IMR-90 (cell line): ENCODE measurements around the gene ARID3C. TPM values are rescaled to one million over a fixed set of nuclear protein-coding genes. Genes with fewer than 3 reads are reported as not detected.

Source experiments
- ATAC-seq: fragments of 200-7000 bp; cut with Tn5 transposase; 2 replicates; pipeline ENCODE4 v1.9.1; 2020; ENCODE audit warnings: low read depth, mild to moderate bottlenecking, moderate library complexity
- BruUV-seq: library from RNA; stranded (reverse); fragments of 400-500 nt; replicated peaks from 2 replicates; lab custom pipeline; 2021; lab: Mats Ljungman, UMichigan
- CTCF ChIA-PET: fragments of 300-600 bp; formaldehyde crosslinking; extraction: SDS; loops from one replicate; lab custom pipeline; 2021; ENCODE audit warnings: antibody characterized with exemption; lab: Yijun Ruan, JAX
- POLR2A ChIA-PET: fragments of 300-600 bp; sonication (Branson Sonifier 250); formaldehyde crosslinking; loops from one replicate; lab custom pipeline; 2022; ENCODE audit warnings: antibody characterized with exemption; ENCODE audit not compliant: unreplicated experiment; lab: Charles Lee
- DNase-seq: peaks from one replicate; pipeline ENCODE4 v3.0.0; 2013
- H2AFZ ChIP-seq: replicated peaks from 2 replicates; pipeline ENCODE3; 2013; ENCODE audit warnings: low read length, mild to moderate bottlenecking; ENCODE audit not compliant: poor library complexity
- H2AK5ac ChIP-seq: 2 replicates; pipeline ENCODE4 v1.6.1; 2013; ENCODE audit warnings: low read depth, low read length, inconsistent platforms
- H2AK9ac ChIP-seq: replicated peaks from 2 replicates; pipeline ENCODE3; 2013; ENCODE audit warnings: mild to moderate bottlenecking, low read depth, low read length, moderate library complexity; ENCODE audit not compliant: poor library complexity
- H2BK120ac ChIP-seq: 2 replicates; pipeline ENCODE4 v1.6.1; 2013; ENCODE audit warnings: low read depth, low read length, inconsistent platforms
- H2BK15ac ChIP-seq: 3 replicates; pipeline ENCODE4 v1.6.1; 2013; ENCODE audit warnings: low read depth, low read length, inconsistent platforms
- H2BK20ac ChIP-seq: 2 replicates; pipeline ENCODE4 v1.6.1; 2013; ENCODE audit warnings: low read depth, mild to moderate bottlenecking, inconsistent platforms, low read length, moderate library complexity
- H2BK5ac ChIP-seq: 2 replicates; pipeline ENCODE4 v1.6.1; 2013; ENCODE audit warnings: mild to moderate bottlenecking, low read depth, low read length, inconsistent platforms; ENCODE audit not compliant: poor library complexity, severe bottlenecking
- H3K14ac ChIP-seq: replicated peaks from 2 replicates; pipeline ENCODE4 v1.6.1; 2013; ENCODE audit warnings: low read depth, low read length, inconsistent platforms
- H3K18ac ChIP-seq: 2 replicates; pipeline ENCODE4 v1.6.1; 2013; ENCODE audit warnings: low read depth, low read length, control low read depth
- H3K23ac ChIP-seq: 2 replicates; pipeline ENCODE4 v1.6.1; 2013; ENCODE audit warnings: low read depth, low read length, inconsistent platforms
- H3K27ac ChIP-seq: 2 replicates; pipeline ENCODE4 v1.5.1; 2013; ENCODE audit warnings: mild to moderate bottlenecking, control low read depth, low read length; ENCODE audit not compliant: insufficient read depth
- H3K27me3 ChIP-seq: 2 replicates; pipeline ENCODE4 v1.6.1; 2013; ENCODE audit warnings: low read length; ENCODE audit not compliant: control insufficient read depth, insufficient read depth
- H3K36me3 ChIP-seq: 2 replicates; pipeline ENCODE4 v1.6.1; 2013; ENCODE audit warnings: low read length, mixed read lengths; ENCODE audit not compliant: control insufficient read depth, insufficient read depth
- H3K4ac ChIP-seq: 2 replicates; pipeline ENCODE4 v1.6.1; 2013; ENCODE audit warnings: low read depth, low read length, inconsistent platforms
- H3K4me1 ChIP-seq: 2 replicates; pipeline ENCODE4 v1.6.1; 2013; ENCODE audit warnings: low read length, mixed read lengths; ENCODE audit not compliant: control insufficient read depth, insufficient read depth
- H3K4me2 ChIP-seq: 2 replicates; pipeline ENCODE4 v1.6.1; 2013; ENCODE audit warnings: low read depth, mild to moderate bottlenecking, control low read depth, low read length, moderate library complexity
- H3K4me3 ChIP-seq: 2 replicates; pipeline ENCODE4 v1.5.1; 2013; ENCODE audit warnings: low read depth, mild to moderate bottlenecking, control low read depth, low read length, moderate library complexity; ENCODE audit not compliant: insufficient read depth
- H3K56ac ChIP-seq: 2 replicates; pipeline ENCODE4 v1.6.1; 2013; ENCODE audit warnings: low read length, inconsistent platforms; ENCODE audit not compliant: insufficient read depth; ENCODE audit errors: extremely low read depth
- H3K79me1 ChIP-seq, 2 experiments: 2 replicates each; pipeline ENCODE4 v1.6.1; 2013; ENCODE audit warnings: low read length in 2 of 2, inconsistent platforms in 1 of 2, low read depth in 1 of 2
- H3K9ac ChIP-seq: 2 replicates; pipeline ENCODE4 v1.6.1; 2013; ENCODE audit warnings: low read depth, low read length, control low read depth
- H3K9me1 ChIP-seq: 2 replicates; pipeline ENCODE4 v1.6.1; 2013; ENCODE audit warnings: low read length, inconsistent platforms; ENCODE audit not compliant: insufficient read depth
- H3K9me3 ChIP-seq: 2 replicates; pipeline ENCODE4 v1.6.1; 2013; ENCODE audit warnings: low read length; ENCODE audit not compliant: control insufficient read depth, insufficient read depth
- H4K20me1 ChIP-seq: 2 replicates; pipeline ENCODE4 v1.6.1; 2013; ENCODE audit warnings: low read length, inconsistent platforms; ENCODE audit not compliant: insufficient read depth
- H4K5ac ChIP-seq: 2 replicates; pipeline ENCODE4 v1.6.1; 2013; ENCODE audit warnings: mild to moderate bottlenecking, low read depth, low read length, control low read depth
- H4K8ac ChIP-seq, 2 experiments: 2 replicates each; pipeline ENCODE4 v1.6.1; 2013; ENCODE audit warnings: low read depth in 2 of 2, low read length in 2 of 2, control low read depth in 1 of 2, inconsistent platforms in 1 of 2
- H4K91ac ChIP-seq: 2 replicates; pipeline ENCODE4 v1.6.1; 2013; ENCODE audit warnings: low read depth, low read length, inconsistent platforms; ENCODE audit not compliant: insufficient read depth
- BHLHE40 ChIP-seq: fragments of 150-350 bp; IDR thresholded peaks from 2 replicates; pipeline ENCODE4 v1.6.1; 2016; ENCODE audit warnings: mild to moderate bottlenecking, low read depth, low read length
- CHD1 ChIP-seq: IDR thresholded peaks from 2 replicates; pipeline ENCODE4 v1.6.1; 2012; ENCODE audit warnings: low read depth, low read length, improper control_type of control experiment
- FOS ChIP-seq: fragments of 150-350 bp; IDR thresholded peaks from 2 replicates; pipeline ENCODE4 v1.6.1; 2016; ENCODE audit warnings: low read depth, low read length
- MAZ ChIP-seq: IDR thresholded peaks from 2 replicates; pipeline ENCODE4 v1.6.1; 2012; ENCODE audit warnings: low read depth, mild to moderate bottlenecking, low read length, improper control_type of control experiment, moderate library complexity, borderline replicate concordance
- MXI1 ChIP-seq: IDR thresholded peaks from 2 replicates; pipeline ENCODE4 v1.6.1; 2012; ENCODE audit warnings: low read depth, mild to moderate bottlenecking, low read length, moderate library complexity, borderline replicate concordance
- NFE2L2 ChIP-seq: fragments of 150-350 bp; IDR thresholded peaks from 2 replicates; pipeline ENCODE4 v1.6.1; 2016; ENCODE audit warnings: low read depth, mild to moderate bottlenecking, low read length
- POLR2A ChIP-seq: IDR thresholded peaks from 2 replicates; pipeline ENCODE4 v1.6.1; 2012; ENCODE audit warnings: mild to moderate bottlenecking, low read depth, low read length
- RCOR1 ChIP-seq: IDR thresholded peaks from 2 replicates; pipeline ENCODE4 v1.6.1; 2012; ENCODE audit warnings: mild to moderate bottlenecking, low read length, improper control_type of control experiment; ENCODE audit not compliant: insufficient replicate concordance
- RFX5 ChIP-seq: IDR thresholded peaks from 2 replicates; pipeline ENCODE4 v1.8.0; 2012; ENCODE audit warnings: low read depth, mild to moderate bottlenecking, low read length, moderate library complexity
- dilution Hi-C: fragments of 300-500 bp; cut with HindIII; formaldehyde crosslinking; loops from one replicate; pipeline ENCODE4 v1.14.3; 2018; ENCODE audit warnings: low sequenced_read_pairs; ENCODE audit not compliant: unreplicated experiment
- in situ Hi-C: fragments of 300-500 bp; cut with MboI; formaldehyde crosslinking; loops from 3 replicates; pipeline ENCODE4 v1.14.3; 2019; ENCODE audit warnings: low sequenced_read_pairs, inconsistent platforms, mixed read lengths
- intact Hi-C: fragments of 100-400 bp; cut with micrococcal nuclease; formaldehyde crosslinking; loops from 2 replicates; pipeline ENCODE4 v1.10.0; 2022
- polyA plus RNA-seq, 3 experiments: library from polyadenylated mRNA; depleted of rRNA; stranded (reverse); fragments of >200 nt; gene quantifications; 2 replicates each; pipeline ENCODE4 v1.2.3, GENCODE V29; 2012; ENCODE audit warnings: low replicate concordance in 1 of 3
- total RNA-seq: library from RNA; depleted of rRNA; stranded (reverse); fragments of >200 nt; gene quantifications from 2 replicates; pipeline ENCODE4 v1.2.3, GENCODE V29; 2012
- TF ChIP-seq, protein P1 (sequence below): fragments of 150-350 bp; IDR thresholded peaks from 2 replicates; pipeline ENCODE4 v1.6.1; 2016; ENCODE audit warnings: low read depth, mild to moderate bottlenecking, low read length, moderate library complexity, borderline replicate concordance
- TF ChIP-seq, protein P2 (sequence below): fragments of 150-350 bp; IDR thresholded peaks from 2 replicates; pipeline ENCODE4 v1.6.1; 2017; ENCODE audit warnings: mild to moderate bottlenecking, antibody characterized with exemption, low read length, low read depth

The ARID3C gene
- total and polyA plus RNA-seq, 2 of the 4 experiments (the other 2 are of a cell fraction) = 0.07 TPM; not detected in 1

DNA sequence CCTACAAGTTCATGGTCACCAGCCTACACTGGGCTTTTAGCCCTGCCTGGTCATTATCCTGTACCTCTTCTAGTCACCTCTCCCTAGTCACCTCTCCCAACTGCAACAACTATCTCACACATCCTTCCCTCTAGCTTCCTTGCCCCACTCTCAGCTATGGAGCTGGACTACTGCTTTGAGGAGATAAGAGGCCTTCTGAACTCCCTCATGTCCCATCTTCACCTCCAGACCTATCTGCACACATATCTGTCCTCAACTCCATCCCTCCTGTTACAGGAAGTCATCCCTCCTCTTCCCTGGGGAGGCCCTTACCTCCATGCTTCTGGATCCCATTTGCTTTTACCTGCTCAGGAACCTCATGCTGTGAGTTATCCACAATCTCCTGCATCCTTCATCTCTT lies 22.7 kb downstream of the ARID3C start:
- CTCF ChIA-PET = no interaction called here
- no TSS peak for BruUV-seq

More for the DNA sequence above, 22.7 kb downstream of the ARID3C start:
- Histone ChIP-seq H3K9me1 (peaks cover 10% of the 10 kb centered on the region), H3K79me1 (peaks cover 2 to 9% of the 10 kb centered on the region in 2 experiments; a peak in 3 of 4 replicates), H3K14ac (no peak overlapping the region), H3K4ac (no peak overlapping the region), H2BK5ac (no peak overlapping the region), H3K9me3 (no peaks in the 10 kb centered on the region), H4K91ac (no peak overlapping the region), H3K4me3 (no peak overlapping the region), H4K5ac (no peak overlapping the region), H2AK9ac (no peak overlapping the region), H3K56ac (no peak overlapping the region), H3K27ac (no peak overlapping the region), H3K4me2 (no peak overlapping the region), H3K36me3 (peaks cover 3% of the 10 kb centered on the region; the same call in 1 of the 2 replicates), H4K8ac (no peak overlapping the region), H2BK20ac (no peak overlapping the region), H3K23ac (no peak overlapping the region), H2AK5ac (no peak overlapping the region), H2AFZ (no peak overlapping the region), H2BK120ac (no peak overlapping the region), H3K27me3 (peaks cover 31% of the 10 kb centered on the region), H3K9ac (no peak overlapping the region), H4K20me1 (peaks cover 5% of the 10 kb centered on the region; the same call in 1 of the 2 replicates), H2BK15ac (no peak overlapping the region), H3K4me1 (peaks cover 3% of the 10 kb centered on the region; the same call in 1 of the 2 replicates), H3K18ac (no peak overlapping the region)
- no peak for TF ChIP-seq BHLHE40
- TF ChIP-seq FOS = no peak
- TF ChIP-seq NFE2L2 = no peak
- no peak for TF ChIP-seq MAZ
- no peak for TF ChIP-seq RFX5
- no peak for TF ChIP-seq CHD1
- TF ChIP-seq, protein P1, sequence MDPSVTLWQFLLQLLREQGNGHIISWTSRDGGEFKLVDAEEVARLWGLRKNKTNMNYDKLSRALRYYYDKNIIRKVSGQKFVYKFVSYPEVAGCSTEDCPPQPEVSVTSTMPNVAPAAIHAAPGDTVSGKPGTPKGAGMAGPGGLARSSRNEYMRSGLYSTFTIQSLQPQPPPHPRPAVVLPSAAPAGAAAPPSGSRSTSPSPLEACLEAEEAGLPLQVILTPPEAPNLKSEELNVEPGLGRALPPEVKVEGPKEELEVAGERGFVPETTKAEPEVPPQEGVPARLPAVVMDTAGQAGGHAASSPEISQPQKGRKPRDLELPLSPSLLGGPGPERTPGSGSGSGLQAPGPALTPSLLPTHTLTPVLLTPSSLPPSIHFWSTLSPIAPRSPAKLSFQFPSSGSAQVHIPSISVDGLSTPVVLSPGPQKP = no peak
- TF ChIP-seq, protein P2, sequence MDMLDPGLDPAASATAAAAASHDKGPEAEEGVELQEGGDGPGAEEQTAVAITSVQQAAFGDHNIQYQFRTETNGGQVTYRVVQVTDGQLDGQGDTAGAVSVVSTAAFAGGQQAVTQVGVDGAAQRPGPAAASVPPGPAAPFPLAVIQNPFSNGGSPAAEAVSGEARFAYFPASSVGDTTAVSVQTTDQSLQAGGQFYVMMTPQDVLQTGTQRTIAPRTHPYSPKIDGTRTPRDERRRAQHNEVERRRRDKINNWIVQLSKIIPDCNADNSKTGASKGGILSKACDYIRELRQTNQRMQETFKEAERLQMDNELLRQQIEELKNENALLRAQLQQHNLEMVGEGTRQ = no peak
- TF ChIP-seq MXI1 = no peak
- TF ChIP-seq RCOR1 = no peak
- no peak for TF ChIP-seq POLR2A
- POLR2A ChIA-PET = no interaction called here
- dilution Hi-C loops = no loop called here
- in situ Hi-C loops = loop anchor here (10.0 kb wide), 1 partner anchor 171 kb away; no protein-coding TSS in a partner anchor
- ATAC-seq (no peak), DNase-seq (no peak)
- intact Hi-C loops = no loop called here
